Subcutaneous adipose tissue (tissue), 4 donors: ENCODE data around the gene CACNA1B. TPM values are rescaled to one million over a fixed set of nuclear protein-coding genes. Genes with fewer than 3 reads are reported as not detected.

Experiments
- total RNA-seq, 4 donors: library from RNA; depleted of rRNA; stranded (reverse); fragments of >200 nt; gene quantifications; one replicate each; pipeline ENCODE4 v1.1.0, GENCODE V29; 2016
- TF ChIP-seq, protein P1 (sequence below): fragments of 450-650 bp; IDR thresholded peaks from one replicate; pipeline ENCODE4 v1.5.1; 2016; ENCODE audit warnings: low read depth, mild to moderate bottlenecking, control low read depth, antibody characterized with exemption, moderate library complexity

Gene CACNA1B
- total RNA-seq, 4 donors from 2014 or later = not detected

DNA sequence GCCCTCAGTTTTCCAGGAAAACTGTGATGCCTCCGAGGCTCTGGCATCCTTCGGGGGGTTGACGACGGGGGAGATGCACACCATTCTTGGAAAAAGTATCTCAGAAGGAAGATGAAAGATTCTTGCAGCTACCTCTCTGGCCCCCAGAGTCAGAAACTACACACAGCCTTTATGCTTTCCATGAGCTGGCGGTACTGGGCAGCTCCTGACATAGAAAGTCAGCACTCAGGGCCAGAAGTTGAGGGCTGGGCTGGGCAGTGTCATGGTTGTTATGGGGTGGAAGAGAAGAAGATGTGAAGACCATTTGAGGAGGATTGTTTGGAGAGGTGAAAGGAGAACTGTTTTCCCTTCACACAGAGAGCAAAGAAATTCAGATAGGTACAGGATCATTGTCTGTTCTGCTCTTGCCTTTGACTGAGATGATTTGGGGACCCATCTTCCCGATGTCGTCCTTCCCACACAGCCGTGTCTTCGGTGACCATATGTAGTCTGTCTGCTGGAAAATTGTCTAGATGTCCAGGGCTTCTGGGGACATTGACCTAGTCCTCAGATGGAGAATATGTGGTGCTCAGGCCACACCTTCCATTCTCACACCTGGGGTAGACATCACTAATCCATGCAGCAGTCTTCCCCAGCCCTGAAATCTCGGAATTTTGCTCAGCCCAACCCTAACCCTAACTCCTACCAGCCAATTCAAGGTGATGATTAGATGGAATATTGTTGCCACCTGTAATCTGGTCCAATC, 237.1 kb downstream of the CACNA1B start:
- TF ChIP-seq, protein P1, sequence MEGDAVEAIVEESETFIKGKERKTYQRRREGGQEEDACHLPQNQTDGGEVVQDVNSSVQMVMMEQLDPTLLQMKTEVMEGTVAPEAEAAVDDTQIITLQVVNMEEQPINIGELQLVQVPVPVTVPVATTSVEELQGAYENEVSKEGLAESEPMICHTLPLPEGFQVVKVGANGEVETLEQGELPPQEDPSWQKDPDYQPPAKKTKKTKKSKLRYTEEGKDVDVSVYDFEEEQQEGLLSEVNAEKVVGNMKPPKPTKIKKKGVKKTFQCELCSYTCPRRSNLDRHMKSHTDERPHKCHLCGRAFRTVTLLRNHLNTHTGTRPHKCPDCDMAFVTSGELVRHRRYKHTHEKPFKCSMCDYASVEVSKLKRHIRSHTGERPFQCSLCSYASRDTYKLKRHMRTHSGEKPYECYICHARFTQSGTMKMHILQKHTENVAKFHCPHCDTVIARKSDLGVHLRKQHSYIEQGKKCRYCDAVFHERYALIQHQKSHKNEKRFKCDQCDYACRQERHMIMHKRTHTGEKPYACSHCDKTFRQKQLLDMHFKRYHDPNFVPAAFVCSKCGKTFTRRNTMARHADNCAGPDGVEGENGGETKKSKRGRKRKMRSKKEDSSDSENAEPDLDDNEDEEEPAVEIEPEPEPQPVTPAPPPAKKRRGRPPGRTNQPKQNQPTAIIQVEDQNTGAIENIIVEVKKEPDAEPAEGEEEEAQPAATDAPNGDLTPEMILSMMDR = no peak

DNA sequence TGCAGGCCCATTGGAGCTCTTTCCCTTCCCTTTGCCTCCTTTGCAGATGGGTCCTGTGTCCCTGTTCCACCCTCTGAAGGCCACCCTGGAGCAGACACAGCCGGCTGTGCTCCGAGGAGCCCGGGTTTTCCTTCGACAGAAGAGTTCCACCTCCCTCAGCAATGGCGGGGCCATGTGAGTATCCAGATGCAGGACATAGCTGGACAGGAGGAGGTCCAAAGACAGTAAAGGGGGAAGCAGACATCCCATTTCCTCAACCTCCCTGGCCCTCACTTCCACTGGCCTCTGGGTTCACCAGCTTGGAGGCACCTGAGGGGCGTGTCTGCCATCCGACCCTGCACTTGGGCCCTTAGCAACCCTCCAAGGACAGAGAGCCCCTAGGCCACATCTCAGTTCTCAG, 237.9 kb downstream of the CACNA1B start:
- TF ChIP-seq, protein P1 = no peak

DNA sequence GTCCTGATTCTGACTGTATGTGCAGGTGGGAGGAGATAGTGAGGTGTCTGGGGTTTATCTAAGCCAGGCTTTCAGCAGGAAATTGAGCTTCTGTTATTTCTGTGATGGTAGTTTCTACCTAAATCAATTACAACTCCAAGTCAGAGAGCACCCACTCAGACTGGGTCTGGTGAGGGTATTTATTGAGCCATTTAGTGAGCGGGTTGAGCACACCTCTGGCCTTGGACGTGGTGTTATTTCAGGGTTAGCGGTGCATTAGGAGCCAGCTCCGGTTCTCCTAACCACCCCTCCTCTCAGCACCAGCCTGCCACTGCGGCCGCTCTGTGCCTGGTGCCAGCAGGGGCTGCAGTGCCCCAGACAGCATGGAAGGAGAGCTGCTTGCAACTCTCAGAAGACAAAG, 238.9 kb downstream of the CACNA1B start:
- TF ChIP-seq, protein P1 = no peak

DNA sequence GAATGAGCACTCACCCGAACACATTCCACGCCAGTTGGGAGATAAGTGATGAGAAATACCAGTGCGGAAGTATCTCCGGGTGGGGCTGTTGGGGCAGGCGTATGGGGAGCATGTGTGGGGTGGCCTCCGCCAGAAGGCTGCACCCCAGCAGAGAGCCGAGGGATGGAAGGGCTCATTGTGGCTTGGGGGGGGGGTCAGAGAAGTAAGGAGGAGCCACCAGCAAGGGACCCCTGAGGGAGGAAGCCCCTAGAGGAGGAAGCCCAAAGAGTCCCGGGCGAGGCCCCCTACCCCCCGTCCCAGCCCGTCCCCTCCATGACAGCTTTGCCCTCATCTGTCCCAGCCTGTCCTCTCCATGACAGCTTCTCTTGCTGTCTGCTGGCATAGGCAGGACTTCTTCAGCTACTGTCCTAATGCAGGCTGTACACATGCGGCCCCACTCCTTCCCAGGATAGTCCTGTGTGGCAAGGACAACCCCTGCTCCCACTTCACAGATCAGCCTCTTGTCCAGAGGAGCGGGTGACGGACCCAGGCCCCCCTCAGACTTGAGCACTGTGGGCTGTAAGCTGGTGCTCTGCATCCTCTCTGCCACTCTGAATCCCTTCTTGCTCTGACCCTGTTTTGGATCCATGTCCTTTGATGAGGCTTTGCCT, 239.6 kb downstream of the CACNA1B start:
- TF ChIP-seq, protein P1 = no peak

DNA sequence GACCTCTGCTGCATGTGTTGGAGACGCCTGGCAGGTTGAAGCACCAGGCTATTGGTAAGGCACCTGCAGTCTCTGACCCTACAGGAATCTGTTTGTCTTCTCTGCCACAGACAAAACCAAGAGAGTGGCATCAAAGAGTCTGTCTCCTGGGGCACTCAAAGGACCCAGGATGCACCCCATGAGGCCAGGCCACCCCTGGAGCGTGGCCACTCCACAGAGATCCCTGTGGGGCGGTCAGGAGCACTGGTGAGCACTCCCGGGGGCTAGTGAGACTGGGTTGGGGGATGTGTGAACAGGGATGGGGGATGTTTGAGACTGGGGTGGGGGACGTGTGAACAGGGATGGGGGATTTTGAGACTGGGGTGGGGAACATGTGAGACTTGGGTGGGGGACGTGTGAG, 240.3 kb downstream of the CACNA1B start:
- TF ChIP-seq, protein P1 = no peak

DNA sequence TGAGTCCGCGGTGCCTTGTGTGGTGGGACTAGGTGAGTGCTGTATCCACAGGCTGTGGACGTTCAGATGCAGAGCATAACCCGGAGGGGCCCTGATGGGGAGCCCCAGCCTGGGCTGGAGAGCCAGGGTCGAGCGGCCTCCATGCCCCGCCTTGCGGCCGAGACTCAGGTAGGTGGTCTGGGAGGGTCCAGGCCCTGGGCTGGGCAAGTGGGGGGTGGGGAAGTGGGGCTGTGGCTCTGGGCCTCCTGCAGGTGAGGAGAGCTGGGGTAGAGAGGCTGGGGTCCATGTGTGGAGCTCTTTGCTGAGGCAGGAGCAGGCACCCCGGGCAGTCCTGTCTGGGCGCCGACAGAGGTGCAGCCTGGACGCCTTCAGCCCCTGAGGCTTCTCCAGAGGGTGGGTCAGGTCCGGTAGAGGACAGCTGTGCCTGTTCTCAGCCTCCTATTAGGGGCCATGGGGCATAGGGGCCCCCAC, 241.1 kb downstream of the CACNA1B start:
- TF ChIP-seq, protein P1 = no peak

DNA sequence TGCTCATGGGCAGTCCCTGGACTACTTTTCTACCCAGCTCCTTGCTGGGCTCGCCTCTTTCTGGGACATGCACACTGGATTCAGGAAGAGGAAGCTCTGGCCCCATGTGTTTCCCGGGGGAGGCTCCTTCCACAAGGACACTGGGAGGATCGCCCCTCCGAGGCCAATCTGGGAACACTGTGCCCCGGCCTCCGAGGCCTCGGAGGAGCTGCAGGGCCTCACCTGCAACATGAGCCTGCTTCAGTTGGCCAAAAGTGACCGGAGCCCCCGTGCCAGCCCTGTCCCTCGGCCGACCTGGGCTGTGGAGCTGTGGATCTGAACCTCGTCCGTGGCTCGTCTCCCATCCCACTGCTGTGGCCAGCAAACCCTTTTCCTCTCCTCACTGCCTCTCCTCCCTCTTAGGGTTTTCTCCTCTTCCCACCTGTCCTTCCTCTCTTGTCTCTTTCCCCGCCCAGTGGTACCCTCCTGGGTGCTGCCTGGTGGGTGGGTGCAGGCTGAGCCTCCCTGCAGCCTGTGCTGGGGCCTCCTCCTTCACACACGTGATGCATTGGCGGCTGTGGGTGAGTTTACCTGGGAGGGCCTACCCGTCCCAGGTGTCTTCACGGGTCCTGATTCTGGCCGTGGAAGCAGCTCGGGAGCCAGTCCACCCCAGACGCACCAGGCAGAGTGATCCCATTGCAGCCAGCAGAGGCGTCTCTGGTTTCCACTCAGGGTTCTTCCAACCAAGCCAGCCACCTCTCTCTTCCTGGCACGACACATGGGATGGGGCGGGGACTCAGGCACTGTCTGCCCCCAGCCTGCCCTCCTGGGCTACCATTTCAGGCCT, 241.8 kb downstream of the CACNA1B start:
- TF ChIP-seq, protein P1 = no peak
